ENCODE data around the gene KCTD1. TPM values are rescaled to one million over a fixed set of nuclear protein-coding genes. Genes with fewer than 3 reads are reported as not detected.

The KCTD1 gene
- polyA plus RNA-seq, 1 donor from 2014 or later: 32.0 TPM

- no peaks in the 10 kb centered on the region for H3K36me3 ChIP-seq (ENCODE audit: insufficient read depth, low read length)
Measured at GRCh38 chr18:26535630-26536029, 12.7 kb downstream of the KCTD1 start.

GRCh38 chr18:26532367-26533340, 15.7 kb downstream of the KCTD1 start:
- H3K27ac ChIP-seq (ENCODE audit: low read length): no peak overlapping the region
- no peaks in the 10 kb centered on the region for H3K36me3 ChIP-seq (ENCODE audit: insufficient read depth, low read length)
- no peak overlapping the region for H3K4me3 ChIP-seq (ENCODE audit: low read length)
- H2AFZ ChIP-seq (ENCODE audit: low read depth, low read length): no peak overlapping the region
- no peak overlapping the region for H3K9ac ChIP-seq (ENCODE audit: low read length)
- H3K9me2 ChIP-seq (ENCODE audit: insufficient read depth, low read length): no peaks in the 10 kb centered on the region
- no peaks in the 10 kb centered on the region for H3K27me3 ChIP-seq (ENCODE audit: insufficient read depth, low read depth, low read length)
- no peak for TF ChIP-seq RAD21 (conservative IDR thresholded peaks at IDR 0.05)
- TF ChIP-seq CTCF (IDR thresholded peaks at IDR 0.05; ENCODE audit: poor library complexity, severe bottlenecking): no peak
- no peak for TF ChIP-seq EP300 (conservative IDR thresholded peaks at IDR 0.05; ENCODE audit: poor library complexity, severe bottlenecking)
- TF ChIP-seq MXI1 (conservative IDR thresholded peaks at IDR 0.05; ENCODE audit: poor library complexity, severe bottlenecking): no peak
- no peaks in the 10 kb centered on the region for H3K9me3 ChIP-seq (ENCODE audit: low read length)
- H3K79me2 ChIP-seq (replicated peaks; ENCODE audit: insufficient read depth, low read length): peaks cover 7% of the 10 kb centered on the region
- H3K4me2 ChIP-seq (ENCODE audit: low read length): no peak overlapping the region
- no peaks in the 10 kb centered on the region for H3F3A ChIP-seq (ENCODE audit: insufficient read depth, low read length, poor library complexity, severe bottlenecking)
- H4K20me1 ChIP-seq (ENCODE audit: insufficient read depth): no peaks in the 10 kb centered on the region

More at GRCh38 chr18:26535630-26536029, 12.7 kb downstream of the KCTD1 start:
- Histone ChIP-seq H2AFZ (ENCODE audit: low read depth, low read length) (no peak overlapping the region), H3K79me2 (replicated peaks; ENCODE audit: insufficient read depth, low read length) (peaks cover 20% of the 10 kb centered on the region), H3K9me3 (ENCODE audit: low read length) (no peaks in the 10 kb centered on the region), H3K4me3 (ENCODE audit: low read length) (no peak overlapping the region), H3K27ac (ENCODE audit: low read length) (no peak overlapping the region), H3K4me2 (ENCODE audit: low read length) (no peak overlapping the region), H3K9me2 (ENCODE audit: insufficient read depth, low read length) (no peaks in the 10 kb centered on the region), H3K9ac (ENCODE audit: low read length) (no peak overlapping the region), H3F3A (ENCODE audit: insufficient read depth, low read length, poor library complexity, severe bottlenecking) (no peaks in the 10 kb centered on the region), H4K20me1 (ENCODE audit: insufficient read depth) (no peaks in the 10 kb centered on the region), H3K27me3 (ENCODE audit: insufficient read depth, low read depth, low read length) (no peaks in the 10 kb centered on the region)
- TF ChIP-seq RAD21 (conservative IDR thresholded peaks at IDR 0.05): no peak

- H4K20me1 ChIP-seq (ENCODE audit: insufficient read depth): no peaks in the 10 kb centered on the region
- no peaks in the 10 kb centered on the region for H3K9me3 ChIP-seq (ENCODE audit: low read length)
- H3F3A ChIP-seq (ENCODE audit: insufficient read depth, low read length, poor library complexity, severe bottlenecking): no peaks in the 10 kb centered on the region
- no peaks in the 10 kb centered on the region for H3K36me3 ChIP-seq (ENCODE audit: insufficient read depth, low read length)
- no peak for TF ChIP-seq SMC3 (conservative IDR thresholded peaks at IDR 0.05; ENCODE audit: poor library complexity)
- H2AFZ ChIP-seq (ENCODE audit: low read depth, low read length): no peak overlapping the region
- H3K4me3 ChIP-seq (ENCODE audit: low read length): no peak overlapping the region
- no peak overlapping the region for H3K9ac ChIP-seq (ENCODE audit: low read length)
- no peak overlapping the region for H3K27ac ChIP-seq (ENCODE audit: low read length)
- H3K9me2 ChIP-seq (ENCODE audit: insufficient read depth, low read length): no peaks in the 10 kb centered on the region
- H3K4me2 ChIP-seq (ENCODE audit: low read length): no peak overlapping the region
- peaks cover 13% of the 10 kb centered on the region for H3K79me2 ChIP-seq (replicated peaks; ENCODE audit: insufficient read depth, low read length)
- no peaks in the 10 kb centered on the region for H3K27me3 ChIP-seq (ENCODE audit: insufficient read depth, low read depth, low read length)
Measured at GRCh38 chr18:26531605-26532298, 16.6 kb downstream of the KCTD1 start.

GRCh38 chr18:26526966-26527234, 21.5 kb downstream of the KCTD1 start:
- Histone ChIP-seq H3F3A (ENCODE audit: insufficient read depth, low read length, poor library complexity, severe bottlenecking) (no peaks in the 10 kb centered on the region), H3K4me2 (ENCODE audit: low read length) (no peak overlapping the region), H3K9me3 (ENCODE audit: low read length) (no peaks in the 10 kb centered on the region), H3K27me3 (ENCODE audit: insufficient read depth, low read depth, low read length) (no peaks in the 10 kb centered on the region), H4K20me1 (ENCODE audit: insufficient read depth) (no peaks in the 10 kb centered on the region), H3K9ac (ENCODE audit: low read length) (no peak overlapping the region), H3K79me2 (replicated peaks; ENCODE audit: insufficient read depth, low read length) (peaks cover 7% of the 10 kb centered on the region), H3K27ac (ENCODE audit: low read length) (no peak overlapping the region), H3K4me3 (ENCODE audit: low read length) (no peak overlapping the region), H2AFZ (ENCODE audit: low read depth, low read length) (no peak overlapping the region), H3K36me3 (ENCODE audit: insufficient read depth, low read length) (no peaks in the 10 kb centered on the region), H3K9me2 (ENCODE audit: insufficient read depth, low read length) (no peaks in the 10 kb centered on the region)
- TF ChIP-seq EP300 (conservative IDR thresholded peaks at IDR 0.05; ENCODE audit: poor library complexity, severe bottlenecking) (no peak), CTCF (IDR thresholded peaks at IDR 0.05; ENCODE audit: poor library complexity, severe bottlenecking) (no peak), EZH2 (IDR thresholded peaks at IDR 0.05; ENCODE audit: borderline replicate concordance, insufficient read depth, low read length, poor library complexity, severe bottlenecking) (no peak), TAF1 (IDR thresholded peaks at IDR 0.05; ENCODE audit: low read depth) (no peak), MXI1 (conservative IDR thresholded peaks at IDR 0.05; ENCODE audit: poor library complexity, severe bottlenecking) (no peak), REST (IDR thresholded peaks at IDR 0.05; ENCODE audit: borderline replicate concordance) (no peak)
